GM18526 (cell line): ENCODE measurements around the gene TM4SF5.

Experiments used
- POLR2A ChIP-seq: IDR thresholded peaks from 3 replicates; pipeline ENCODE4 v1.6.1; 2011; ENCODE audit not compliant: insufficient read length; ENCODE audit errors: extremely low read depth

The TM4SF5 gene

GRCh38 chr17:4800462-4801196, 28.9 kb downstream of the TM4SF5 start:
- TF ChIP-seq POLR2A: no peak

GRCh38 chr17:4802228-4802627, 30.5 kb downstream of the TM4SF5 start, which contains the start of gene C17orf114:
Gene C17orf114 (minus strand): TSS chr17:4802328.
- TF ChIP-seq POLR2A: no peak

- TF ChIP-seq POLR2A: no peak
Observed at GRCh38 chr17:4806456-4806776, 34.7 kb downstream of the TM4SF5 start.

- TF ChIP-seq POLR2A: peak; percentile 63
Observed at GRCh38 chr17:4806777-4807604, 35.3 kb downstream of the TM4SF5 start, which contains the start of gene PLD2. Gene PLD2 (plus strand): TSS chr17:4807152. CDS start chr17:4807773, 621 bp downstream.

- TF ChIP-seq POLR2A: no peak
Observed at GRCh38 chr17:4807605-4808377, 36.1 kb downstream of the TM4SF5 start.

- no peak for TF ChIP-seq POLR2A
Observed at GRCh38 chr17:4808378-4808767, 36.7 kb downstream of the TM4SF5 start.

- no peak for TF ChIP-seq POLR2A
Observed at GRCh38 chr17:4810696-4811290, 39.1 kb downstream of the TM4SF5 start.

GRCh38 chr17:4811471-4811870, 39.8 kb downstream of the TM4SF5 start:
- no peak for TF ChIP-seq POLR2A

GRCh38 chr17:4812690-4813089, 41.0 kb downstream of the TM4SF5 start:
- no peak for TF ChIP-seq POLR2A

GRCh38 chr17:4815043-4815675, 43.5 kb downstream of the TM4SF5 start:
- TF ChIP-seq POLR2A: no peak

GRCh38 chr17:4816826-4817225, 45.1 kb downstream of the TM4SF5 start:
- TF ChIP-seq POLR2A: no peak

GRCh38 chr17:4818276-4818675, 46.6 kb downstream of the TM4SF5 start:
- TF ChIP-seq POLR2A: no peak

- TF ChIP-seq POLR2A: no peak
Observed at GRCh38 chr17:4822835-4823234, 51.1 kb downstream of the TM4SF5 start.

- no peak for TF ChIP-seq POLR2A
Observed at GRCh38 chr17:4823373-4824089, 51.8 kb downstream of the TM4SF5 start.
